IMR-90 (cell line): ENCODE data around the gene UBL7. TPM values are rescaled to one million over a fixed set of nuclear protein-coding genes. Genes with fewer than 3 reads are reported as not detected.

Experiments
- ATAC-seq: fragments of 200-7000 bp; cut with Tn5 transposase; 2 replicates; pipeline ENCODE4 v1.9.1; 2020; ENCODE audit warnings: low read depth, mild to moderate bottlenecking, moderate library complexity
- BruUV-seq: library from RNA; stranded (reverse); fragments of 400-500 nt; replicated peaks from 2 replicates; lab custom pipeline; 2021; lab: Mats Ljungman, UMichigan
- CTCF ChIA-PET: fragments of 300-600 bp; formaldehyde crosslinking; extraction: SDS; loops from one replicate; lab custom pipeline; 2021; ENCODE audit warnings: antibody characterized with exemption; lab: Yijun Ruan, JAX
- POLR2A ChIA-PET: fragments of 300-600 bp; sonication (Branson Sonifier 250); formaldehyde crosslinking; loops from one replicate; lab custom pipeline; 2022; ENCODE audit warnings: antibody characterized with exemption; ENCODE audit not compliant: unreplicated experiment; lab: Charles Lee
- DNase-seq: peaks from one replicate; pipeline ENCODE4 v3.0.0; 2013
- H2AFZ ChIP-seq: replicated peaks from 2 replicates; pipeline ENCODE3; 2013; ENCODE audit warnings: low read length, mild to moderate bottlenecking; ENCODE audit not compliant: poor library complexity
- H2AK5ac ChIP-seq: 2 replicates; pipeline ENCODE4 v1.6.1; 2013; ENCODE audit warnings: low read depth, low read length, inconsistent platforms
- H2AK9ac ChIP-seq: replicated peaks from 2 replicates; pipeline ENCODE3; 2013; ENCODE audit warnings: mild to moderate bottlenecking, low read depth, low read length, moderate library complexity; ENCODE audit not compliant: poor library complexity
- H2BK120ac ChIP-seq: 2 replicates; pipeline ENCODE4 v1.6.1; 2013; ENCODE audit warnings: low read depth, low read length, inconsistent platforms
- H2BK15ac ChIP-seq: 3 replicates; pipeline ENCODE4 v1.6.1; 2013; ENCODE audit warnings: low read depth, low read length, inconsistent platforms
- H2BK20ac ChIP-seq: 2 replicates; pipeline ENCODE4 v1.6.1; 2013; ENCODE audit warnings: low read depth, mild to moderate bottlenecking, inconsistent platforms, low read length, moderate library complexity
- H2BK5ac ChIP-seq: 2 replicates; pipeline ENCODE4 v1.6.1; 2013; ENCODE audit warnings: mild to moderate bottlenecking, low read depth, low read length, inconsistent platforms; ENCODE audit not compliant: poor library complexity, severe bottlenecking
- H3K14ac ChIP-seq: replicated peaks from 2 replicates; pipeline ENCODE4 v1.6.1; 2013; ENCODE audit warnings: low read depth, low read length, inconsistent platforms
- H3K18ac ChIP-seq: 2 replicates; pipeline ENCODE4 v1.6.1; 2013; ENCODE audit warnings: low read depth, low read length, control low read depth
- H3K23ac ChIP-seq: 2 replicates; pipeline ENCODE4 v1.6.1; 2013; ENCODE audit warnings: low read depth, low read length, inconsistent platforms
- H3K27ac ChIP-seq: 2 replicates; pipeline ENCODE4 v1.5.1; 2013; ENCODE audit warnings: mild to moderate bottlenecking, control low read depth, low read length; ENCODE audit not compliant: insufficient read depth
- H3K27me3 ChIP-seq: 2 replicates; pipeline ENCODE4 v1.6.1; 2013; ENCODE audit warnings: low read length; ENCODE audit not compliant: control insufficient read depth, insufficient read depth
- H3K36me3 ChIP-seq: 2 replicates; pipeline ENCODE4 v1.6.1; 2013; ENCODE audit warnings: low read length, mixed read lengths; ENCODE audit not compliant: control insufficient read depth, insufficient read depth
- H3K4ac ChIP-seq: 2 replicates; pipeline ENCODE4 v1.6.1; 2013; ENCODE audit warnings: low read depth, low read length, inconsistent platforms
- H3K4me1 ChIP-seq: 2 replicates; pipeline ENCODE4 v1.6.1; 2013; ENCODE audit warnings: low read length, mixed read lengths; ENCODE audit not compliant: control insufficient read depth, insufficient read depth
- H3K4me2 ChIP-seq: 2 replicates; pipeline ENCODE4 v1.6.1; 2013; ENCODE audit warnings: low read depth, mild to moderate bottlenecking, control low read depth, low read length, moderate library complexity
- H3K4me3 ChIP-seq: 2 replicates; pipeline ENCODE4 v1.5.1; 2013; ENCODE audit warnings: low read depth, mild to moderate bottlenecking, control low read depth, low read length, moderate library complexity; ENCODE audit not compliant: insufficient read depth
- H3K56ac ChIP-seq: 2 replicates; pipeline ENCODE4 v1.6.1; 2013; ENCODE audit warnings: low read length, inconsistent platforms; ENCODE audit not compliant: insufficient read depth; ENCODE audit errors: extremely low read depth
- H3K79me1 ChIP-seq, 2 experiments: 2 replicates each; pipeline ENCODE4 v1.6.1; 2013; ENCODE audit warnings: low read length in 2 of 2, inconsistent platforms in 1 of 2, low read depth in 1 of 2
- H3K9ac ChIP-seq: 2 replicates; pipeline ENCODE4 v1.6.1; 2013; ENCODE audit warnings: low read depth, low read length, control low read depth
- H3K9me1 ChIP-seq: 2 replicates; pipeline ENCODE4 v1.6.1; 2013; ENCODE audit warnings: low read length, inconsistent platforms; ENCODE audit not compliant: insufficient read depth
- H3K9me3 ChIP-seq: 2 replicates; pipeline ENCODE4 v1.6.1; 2013; ENCODE audit warnings: low read length; ENCODE audit not compliant: control insufficient read depth, insufficient read depth
- H4K20me1 ChIP-seq: 2 replicates; pipeline ENCODE4 v1.6.1; 2013; ENCODE audit warnings: low read length, inconsistent platforms; ENCODE audit not compliant: insufficient read depth
- H4K5ac ChIP-seq: 2 replicates; pipeline ENCODE4 v1.6.1; 2013; ENCODE audit warnings: mild to moderate bottlenecking, low read depth, low read length, control low read depth
- H4K8ac ChIP-seq, 2 experiments: 2 replicates each; pipeline ENCODE4 v1.6.1; 2013; ENCODE audit warnings: low read depth in 2 of 2, low read length in 2 of 2, control low read depth in 1 of 2, inconsistent platforms in 1 of 2
- H4K91ac ChIP-seq: 2 replicates; pipeline ENCODE4 v1.6.1; 2013; ENCODE audit warnings: low read depth, low read length, inconsistent platforms; ENCODE audit not compliant: insufficient read depth
- BHLHE40 ChIP-seq: fragments of 150-350 bp; IDR thresholded peaks from 2 replicates; pipeline ENCODE4 v1.6.1; 2016; ENCODE audit warnings: mild to moderate bottlenecking, low read depth, low read length
- CEBPB ChIP-seq: IDR thresholded peaks from 2 replicates; pipeline ENCODE4 v1.6.1; 2012; ENCODE audit warnings: low read depth, low read length, improper control_type of control experiment
- CHD1 ChIP-seq: IDR thresholded peaks from 2 replicates; pipeline ENCODE4 v1.6.1; 2012; ENCODE audit warnings: low read depth, low read length, improper control_type of control experiment
- FOS ChIP-seq: fragments of 150-350 bp; IDR thresholded peaks from 2 replicates; pipeline ENCODE4 v1.6.1; 2016; ENCODE audit warnings: low read depth, low read length
- MAFK ChIP-seq: IDR thresholded peaks from 2 replicates; pipeline ENCODE4 v1.6.1; 2012; ENCODE audit warnings: low read depth, low read length, improper control_type of control experiment
- MAZ ChIP-seq: IDR thresholded peaks from 2 replicates; pipeline ENCODE4 v1.6.1; 2012; ENCODE audit warnings: low read depth, mild to moderate bottlenecking, low read length, improper control_type of control experiment, moderate library complexity, borderline replicate concordance
- MXI1 ChIP-seq: IDR thresholded peaks from 2 replicates; pipeline ENCODE4 v1.6.1; 2012; ENCODE audit warnings: low read depth, mild to moderate bottlenecking, low read length, moderate library complexity, borderline replicate concordance
- RAD21 ChIP-seq: IDR thresholded peaks from 2 replicates; pipeline ENCODE4 v1.6.1; 2012; ENCODE audit warnings: low read length, improper control_type of control experiment
- RCOR1 ChIP-seq: IDR thresholded peaks from 2 replicates; pipeline ENCODE4 v1.6.1; 2012; ENCODE audit warnings: mild to moderate bottlenecking, low read length, improper control_type of control experiment; ENCODE audit not compliant: insufficient replicate concordance
- RFX5 ChIP-seq: IDR thresholded peaks from 2 replicates; pipeline ENCODE4 v1.8.0; 2012; ENCODE audit warnings: low read depth, mild to moderate bottlenecking, low read length, moderate library complexity
- WGBS, 2 experiments: methylation state at CpG; one replicate each; pipeline versions ENCODE4 v1.1.5 to v1.1.7; 2013; ENCODE audit warnings: missing lambda C conversion rate in 2 of 2; ENCODE audit not compliant: insufficient read length in 1 of 2; ENCODE audit errors: extremely low coverage in 2 of 2; 5-methylcytosine and 5-hydroxymethylcytosine counted together
- dilution Hi-C: fragments of 300-500 bp; cut with HindIII; formaldehyde crosslinking; loops from one replicate; pipeline ENCODE4 v1.14.3; 2018; ENCODE audit warnings: low sequenced_read_pairs; ENCODE audit not compliant: unreplicated experiment
- in situ Hi-C: fragments of 300-500 bp; cut with MboI; formaldehyde crosslinking; loops from 3 replicates; pipeline ENCODE4 v1.14.3; 2019; ENCODE audit warnings: low sequenced_read_pairs, inconsistent platforms, mixed read lengths
- intact Hi-C: fragments of 100-400 bp; cut with micrococcal nuclease; formaldehyde crosslinking; loops from 2 replicates; pipeline ENCODE4 v1.10.0; 2022
- polyA plus RNA-seq, 3 experiments: library from polyadenylated mRNA; depleted of rRNA; stranded (reverse); fragments of >200 nt; gene quantifications; 2 replicates each; pipeline ENCODE4 v1.2.3, GENCODE V29; 2012; ENCODE audit warnings: low replicate concordance in 1 of 3
- total RNA-seq: library from RNA; depleted of rRNA; stranded (reverse); fragments of >200 nt; gene quantifications from 2 replicates; pipeline ENCODE4 v1.2.3, GENCODE V29; 2012
- TF ChIP-seq, protein P1 (sequence below): fragments of 150-350 bp; IDR thresholded peaks from 2 replicates; pipeline ENCODE4 v1.6.1; 2017; ENCODE audit warnings: mild to moderate bottlenecking, antibody characterized with exemption, low read length, low read depth

The UBL7 gene
- total and polyA plus RNA-seq, 2 of the 4 experiments (the other 2 are of a cell fraction) = 68.1 to 78.4 TPM

DNA sequence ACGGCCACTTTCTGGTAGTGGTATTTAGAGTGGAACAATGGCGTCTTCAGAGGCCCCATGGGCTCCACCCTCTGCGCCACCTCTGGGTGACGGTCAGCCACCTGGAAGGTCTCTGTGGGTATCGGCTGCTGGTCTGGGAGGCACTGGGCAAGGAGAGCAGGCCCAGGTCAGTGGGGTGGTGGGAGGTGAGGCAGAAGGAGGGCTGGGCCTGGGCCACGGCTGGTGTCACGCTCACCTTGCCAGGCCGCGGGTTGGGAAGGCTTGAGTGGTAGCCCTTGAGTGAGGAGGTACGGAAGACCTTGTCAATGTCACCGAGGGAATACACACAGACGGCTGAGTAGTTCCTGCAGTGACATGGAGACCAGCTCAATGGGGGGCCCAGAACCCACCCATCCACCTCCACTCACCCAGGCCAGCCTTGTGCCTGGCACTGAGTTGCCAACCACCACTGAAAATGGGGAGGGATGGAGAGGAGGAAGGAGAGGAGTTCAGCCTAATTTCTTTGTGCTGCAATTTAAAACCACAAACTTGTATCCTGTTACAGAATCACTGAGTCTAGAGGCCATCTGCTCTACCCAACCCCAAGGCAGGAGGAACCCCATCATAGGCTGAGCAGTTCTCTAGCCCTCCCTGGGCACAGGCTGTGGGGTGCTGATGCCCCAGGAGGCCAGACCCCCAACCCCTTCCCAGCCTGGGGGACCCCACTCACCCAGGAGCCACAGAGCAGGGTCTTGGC lies 46.2 kb downstream of the UBL7 start:
- Histone ChIP-seq H3K4me1 (peaks cover 8% of the 10 kb centered on the region), H2BK20ac (no peak overlapping the region), H3K79me1 (peaks cover 22 to 59% of the 10 kb centered on the region in 2 experiments), H4K5ac (no peak overlapping the region), H2AFZ (peak overlapping the region; percentile 14), H4K8ac (no peak overlapping the region), H3K27me3 (no peaks in the 10 kb centered on the region), H3K18ac (no peak overlapping the region), H4K20me1 (no peaks in the 10 kb centered on the region), H2BK5ac (peak overlapping the region; percentile 30), H3K56ac (no peak overlapping the region), H3K27ac (no peak overlapping the region), H3K4ac (no peak overlapping the region), H2BK15ac (no peak overlapping the region), H3K9ac (no peak overlapping the region), H3K9me1 (peaks cover 14% of the 10 kb centered on the region), H3K4me2 (no peak overlapping the region), H3K9me3 (no peaks in the 10 kb centered on the region), H3K36me3 (peaks cover 10% of the 10 kb centered on the region), H2AK5ac (no peak overlapping the region), H4K91ac (no peak overlapping the region), H2BK120ac (no peak overlapping the region), H3K23ac (no peak overlapping the region), H3K4me3 (no peak overlapping the region), H2AK9ac (peak overlapping the region; percentile 37), H3K14ac (no peak overlapping the region)
- ATAC-seq (no peak), DNase-seq (no peak)
- no TSS peak for BruUV-seq
- intact Hi-C loops = no loop called here
- dilution Hi-C loops = no loop called here
- ChIA-PET POLR2A (no interaction called here), CTCF (no interaction called here)
- no peak for TF ChIP-seq RAD21
- TF ChIP-seq CEBPB = no peak
- no peak for TF ChIP-seq MXI1
- no peak for TF ChIP-seq MAFK
- TF ChIP-seq RCOR1 = no peak
- TF ChIP-seq, protein P1, sequence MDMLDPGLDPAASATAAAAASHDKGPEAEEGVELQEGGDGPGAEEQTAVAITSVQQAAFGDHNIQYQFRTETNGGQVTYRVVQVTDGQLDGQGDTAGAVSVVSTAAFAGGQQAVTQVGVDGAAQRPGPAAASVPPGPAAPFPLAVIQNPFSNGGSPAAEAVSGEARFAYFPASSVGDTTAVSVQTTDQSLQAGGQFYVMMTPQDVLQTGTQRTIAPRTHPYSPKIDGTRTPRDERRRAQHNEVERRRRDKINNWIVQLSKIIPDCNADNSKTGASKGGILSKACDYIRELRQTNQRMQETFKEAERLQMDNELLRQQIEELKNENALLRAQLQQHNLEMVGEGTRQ = no peak
- no peak for TF ChIP-seq CHD1
- TF ChIP-seq RFX5 = no peak
- TF ChIP-seq BHLHE40 = no peak
- TF ChIP-seq FOS = no peak
- TF ChIP-seq MAZ = no peak
- no CpG with 5 or more reads among the region's 12 CpGs for WGBS, 2 experiments
- in situ Hi-C loops = no loop called here
